Kidney capillary endothelial cell (primary cell): Measurements from ENCODE around the gene CD38.
A peak's percentile ranks its signal among the peaks of the same experiment; 100 is the strongest.
"Not testable (repeated sequence)": the region's sequence is repeated elsewhere in the genome, so short reads cannot be mapped to it uniquely, and the experiment has no call there.

Source experiments
- DNase-seq: peaks from one replicate; pipeline ENCODE4 v3.0.0-alpha.2; 2018; ENCODE audit warnings: low spot score

Gene CD38

DNA sequence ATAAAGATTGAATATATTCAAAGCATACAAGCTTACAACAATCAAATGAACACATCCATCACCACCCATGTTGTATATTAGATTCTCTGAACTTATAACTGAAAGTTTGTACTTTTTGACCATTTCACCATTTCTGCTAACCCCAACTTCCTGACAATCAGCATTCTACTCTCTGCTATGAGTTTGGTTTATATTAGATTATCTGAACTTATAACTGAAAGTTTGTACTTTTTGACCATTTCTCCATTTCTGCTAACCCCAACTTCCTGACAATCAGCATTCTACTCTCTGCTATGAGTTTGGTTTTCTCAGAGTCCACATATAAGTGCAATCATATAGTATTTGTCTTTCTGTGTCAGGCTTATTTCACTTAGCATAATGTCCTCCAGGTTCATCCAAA, 15.7 kb upstream of the CD38 start:
- DNase-seq = not testable (repeated sequence)

DNA sequence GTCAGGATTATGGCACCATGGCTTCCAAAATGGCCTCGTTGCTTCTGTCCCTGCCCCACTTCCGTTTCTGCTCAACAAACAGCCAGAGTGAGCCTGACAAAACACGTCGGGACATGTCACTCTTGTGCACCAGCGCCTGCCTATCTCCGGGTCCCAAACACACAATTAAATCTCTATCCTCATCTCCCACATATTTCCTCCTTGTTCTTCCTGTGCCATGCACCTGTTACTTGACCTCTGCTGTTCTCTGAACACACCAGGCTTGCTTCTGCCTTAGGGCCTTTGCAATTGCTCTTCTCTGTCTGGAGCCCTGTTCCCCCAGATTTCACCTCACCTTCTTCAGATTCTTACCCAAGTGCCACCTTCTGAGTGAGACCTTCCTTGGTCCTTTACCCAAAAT, 12.7 kb upstream of the CD38 start:
- no peak for DNase-seq

DNA sequence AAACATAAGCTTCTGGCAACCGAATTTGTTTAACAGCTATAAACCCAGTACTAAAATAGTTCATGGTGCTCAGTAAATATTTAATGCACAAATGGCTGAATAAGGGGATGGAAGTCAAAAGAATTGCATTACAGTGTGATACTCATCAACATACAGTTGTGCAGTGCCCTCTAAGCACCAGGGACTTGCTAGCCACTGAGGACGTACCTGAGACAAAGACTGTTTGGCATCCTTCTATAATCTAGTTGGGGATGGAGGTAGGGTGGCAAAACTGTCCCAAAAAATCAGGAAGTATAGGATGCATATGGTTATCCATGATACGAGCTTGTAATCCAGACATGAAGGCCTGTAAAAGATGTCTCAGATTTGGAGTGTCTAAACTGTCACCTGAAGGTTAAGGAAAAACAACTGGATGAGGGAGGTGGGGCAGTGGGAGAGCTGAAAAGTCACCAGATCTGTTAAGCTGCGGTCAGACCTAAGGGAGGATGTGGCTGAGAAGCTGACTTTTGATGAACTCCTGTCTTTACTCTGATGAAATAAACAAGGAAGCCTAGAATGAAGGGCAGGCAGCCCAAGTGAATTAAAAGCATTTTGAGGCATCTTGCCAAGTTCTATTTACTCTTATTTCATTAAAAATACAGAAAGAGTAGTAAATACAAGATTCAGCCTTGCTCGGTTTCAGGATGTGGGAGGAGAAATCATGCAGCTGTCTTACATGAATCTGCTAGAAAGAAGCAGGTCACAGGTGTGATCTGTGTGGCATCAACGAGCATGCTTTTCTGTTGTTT, 12.0 kb upstream of the CD38 start:
- no peak for DNase-seq

DNA sequence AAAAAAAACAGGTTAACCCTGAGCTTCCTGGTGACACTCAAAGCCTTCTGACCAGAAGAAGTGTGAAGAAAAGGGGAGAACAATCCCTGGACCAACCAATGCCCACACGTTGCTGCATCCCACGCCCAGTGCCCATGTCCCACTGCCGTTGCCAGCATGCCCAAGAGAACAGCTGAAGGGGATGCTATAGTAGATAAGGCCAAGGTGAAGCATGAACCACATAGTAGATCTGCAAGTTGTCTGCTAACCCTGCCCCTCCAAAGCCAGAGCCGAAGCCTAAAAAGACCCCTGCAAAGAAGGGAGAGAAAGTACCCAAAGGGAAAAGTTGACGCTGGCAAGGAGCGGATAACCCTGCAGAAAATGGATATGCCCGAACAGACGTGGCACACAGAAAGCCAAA, 11.3 kb upstream of the CD38 start:
- no peak for DNase-seq

DNA sequence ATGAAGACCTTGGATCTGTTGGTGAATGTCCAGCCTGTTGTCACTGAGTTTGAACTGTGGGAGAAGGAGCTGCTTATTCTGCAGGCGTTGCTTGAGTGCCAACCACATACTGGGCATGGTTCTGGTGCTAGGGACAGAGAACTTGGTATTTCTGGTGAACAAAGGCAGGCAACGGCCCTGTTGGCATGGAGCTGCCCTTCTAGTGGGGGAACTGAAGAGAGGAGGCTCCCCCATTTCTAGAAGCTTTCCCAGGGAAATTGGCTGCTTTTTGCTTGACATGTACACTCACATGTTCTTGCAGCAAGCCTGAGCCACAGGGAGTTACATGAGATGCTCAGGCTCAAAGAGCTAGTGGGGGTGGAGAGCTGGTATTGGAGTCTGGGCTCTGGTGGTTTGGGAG, 8.9 kb upstream of the CD38 start:
- no peak for DNase-seq

DNA sequence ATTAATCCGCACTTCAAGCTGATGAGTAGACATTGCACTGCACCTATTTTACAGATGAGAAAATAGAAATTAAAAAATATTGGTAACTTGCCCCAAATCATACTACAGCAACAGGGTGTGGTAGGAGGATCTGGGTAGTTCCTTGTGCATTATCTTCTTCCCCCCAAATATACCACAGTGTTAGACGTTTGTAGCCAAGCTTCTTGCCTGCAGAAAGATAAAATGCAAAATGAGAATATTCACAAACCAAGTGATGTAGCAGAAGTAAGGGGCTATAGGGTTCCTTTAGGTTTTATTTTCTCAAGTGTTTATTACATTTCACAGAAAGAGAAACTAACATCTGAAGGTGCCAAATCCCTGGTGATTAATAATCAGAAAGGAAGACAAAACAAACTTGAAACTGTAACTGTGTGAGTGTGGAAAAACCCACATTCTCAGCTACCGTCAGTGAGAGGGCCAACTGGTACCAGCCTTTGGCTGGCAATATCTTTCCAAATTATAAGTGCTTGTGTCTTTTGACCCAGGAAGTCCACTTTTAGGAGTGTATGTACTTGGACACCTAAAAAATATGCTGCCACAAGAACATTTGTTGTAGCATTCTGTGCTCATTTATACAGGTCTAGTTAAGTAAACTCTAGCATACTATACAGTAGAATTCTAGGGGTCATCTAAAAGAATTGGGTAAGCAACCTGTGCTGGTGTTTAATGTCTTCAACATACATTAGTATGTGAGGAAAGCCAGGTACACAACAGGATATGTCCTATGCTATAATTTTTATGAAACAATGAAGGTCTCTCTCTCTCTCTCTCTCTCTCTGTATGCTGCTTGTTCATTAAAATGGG, 6.7 kb upstream of the CD38 start:
- no peak for DNase-seq

DNA sequence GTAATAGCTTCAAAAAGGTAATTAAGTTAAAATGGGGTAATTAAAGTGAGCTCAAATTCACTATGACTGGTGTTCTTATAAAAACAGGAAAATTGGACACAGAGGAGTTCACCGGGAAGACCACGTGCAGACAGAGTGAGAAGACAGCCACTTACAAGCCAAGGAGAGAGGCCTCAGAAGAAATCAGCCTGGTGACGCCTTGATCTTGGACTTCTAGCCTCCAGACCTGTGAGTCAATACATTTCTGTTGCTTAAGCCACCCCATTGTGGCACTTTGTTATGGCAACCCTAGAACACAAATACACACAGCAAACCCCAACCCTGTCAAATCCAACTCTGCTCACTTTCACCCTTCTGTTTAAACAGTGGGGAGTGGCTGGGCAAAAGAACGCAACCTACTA, 4.1 kb upstream of the CD38 start:
- no peak for DNase-seq

DNA sequence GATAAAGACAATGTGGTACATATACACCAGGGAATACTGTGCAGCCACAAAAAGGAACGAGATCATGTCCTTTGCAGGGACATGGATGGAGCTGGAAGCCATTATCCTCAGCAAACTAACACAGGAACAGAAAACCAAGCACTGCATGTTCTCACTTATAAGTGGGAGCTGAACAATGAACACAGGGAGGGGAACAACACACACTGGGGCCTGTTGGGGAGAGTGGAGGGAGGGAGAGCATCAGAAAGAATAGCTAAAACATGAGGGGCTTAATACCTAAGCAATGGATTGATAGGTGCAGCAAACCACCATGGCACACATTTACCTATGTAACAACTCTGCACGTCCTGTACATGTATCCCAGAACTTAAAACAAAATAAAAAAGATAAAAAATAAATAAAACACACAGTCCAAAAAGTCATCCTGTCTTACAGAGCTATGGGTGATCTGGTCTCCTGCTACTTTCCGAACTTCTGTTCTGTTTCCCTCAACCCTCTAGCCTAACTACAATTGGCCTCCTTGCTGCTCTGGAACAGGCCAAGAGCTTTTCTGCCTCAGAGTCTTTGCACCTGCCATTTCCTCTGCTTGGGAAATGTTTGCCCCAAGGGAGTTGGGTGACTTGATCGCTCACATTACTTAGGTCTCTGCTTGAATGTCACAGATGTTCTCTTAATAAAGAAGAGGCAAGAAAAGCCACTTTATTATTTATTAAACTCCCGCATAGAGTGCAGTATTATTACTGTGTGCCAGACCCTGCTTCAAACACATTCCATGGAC, 1.1 kb upstream of the CD38 start:
- no peak for DNase-seq

DNA sequence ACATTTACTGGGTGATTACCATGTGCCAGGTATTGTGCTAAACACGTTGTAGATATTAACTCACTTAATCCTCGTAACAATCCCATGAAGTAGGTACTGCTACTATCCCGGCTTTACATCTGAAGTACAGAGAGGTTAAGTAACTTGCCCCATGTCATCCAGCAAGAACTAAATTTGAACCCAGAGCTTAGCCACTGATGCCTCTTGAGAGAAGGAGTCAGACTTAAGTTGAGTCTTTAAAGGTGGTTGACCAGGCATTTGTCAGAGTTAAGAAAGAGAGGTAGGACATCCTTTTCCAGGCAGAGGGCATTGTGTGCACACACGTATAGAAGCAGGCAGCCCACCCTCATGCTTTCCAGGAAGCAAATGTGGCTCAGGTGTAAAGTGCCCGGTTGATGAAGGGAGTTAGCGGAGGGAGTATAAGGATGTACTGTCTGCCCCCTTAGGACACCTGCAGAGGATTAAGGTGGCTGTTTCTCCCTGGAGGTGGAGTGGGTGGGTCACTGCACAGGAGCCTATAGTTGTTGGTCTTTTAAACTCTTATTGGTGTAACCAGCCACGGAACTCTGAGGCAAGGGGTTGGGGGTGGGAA, 335 bp upstream of the CD38 start:
- no peak for DNase-seq

DNA sequence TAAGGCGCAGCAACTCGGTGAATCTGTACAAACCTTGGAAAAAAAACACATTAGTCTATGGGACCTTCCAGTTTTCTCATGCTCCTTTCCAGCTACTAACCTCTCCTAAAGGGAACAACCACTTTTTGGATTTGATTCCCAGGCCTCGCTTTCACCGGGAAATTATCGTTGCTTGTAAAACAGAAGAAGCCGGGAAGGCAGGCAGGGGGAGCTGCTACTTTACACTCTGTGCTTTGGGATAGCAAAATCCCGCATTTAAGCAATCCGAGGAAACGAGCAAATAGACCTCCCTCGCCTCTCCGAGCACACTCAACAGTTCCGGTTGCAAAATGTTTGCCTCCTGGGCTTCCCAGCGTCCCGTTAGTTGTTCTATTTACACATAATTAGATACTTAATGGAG, 1.2 kb downstream of the CD38 start:
- peak; percentile 12 for DNase-seq

DNA sequence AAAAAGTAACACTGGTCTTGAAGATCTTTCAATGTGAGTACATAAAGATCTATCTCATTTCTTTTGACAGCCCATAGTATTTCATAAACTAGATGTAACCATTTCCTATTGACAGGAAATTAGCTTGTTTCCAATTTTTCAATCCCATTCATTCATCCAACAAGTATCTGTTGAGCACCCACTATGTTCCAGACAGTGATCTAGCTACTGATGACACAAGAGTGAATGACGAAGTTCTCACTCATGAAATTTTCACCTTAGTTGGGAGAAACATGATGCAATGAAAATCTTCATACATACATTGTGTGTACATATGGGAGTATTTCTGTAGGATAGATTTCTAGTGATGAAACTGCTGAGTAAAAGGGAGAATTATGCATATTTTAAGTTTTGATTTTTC, 1.7 kb downstream of the CD38 start:
- no peak for DNase-seq

DNA sequence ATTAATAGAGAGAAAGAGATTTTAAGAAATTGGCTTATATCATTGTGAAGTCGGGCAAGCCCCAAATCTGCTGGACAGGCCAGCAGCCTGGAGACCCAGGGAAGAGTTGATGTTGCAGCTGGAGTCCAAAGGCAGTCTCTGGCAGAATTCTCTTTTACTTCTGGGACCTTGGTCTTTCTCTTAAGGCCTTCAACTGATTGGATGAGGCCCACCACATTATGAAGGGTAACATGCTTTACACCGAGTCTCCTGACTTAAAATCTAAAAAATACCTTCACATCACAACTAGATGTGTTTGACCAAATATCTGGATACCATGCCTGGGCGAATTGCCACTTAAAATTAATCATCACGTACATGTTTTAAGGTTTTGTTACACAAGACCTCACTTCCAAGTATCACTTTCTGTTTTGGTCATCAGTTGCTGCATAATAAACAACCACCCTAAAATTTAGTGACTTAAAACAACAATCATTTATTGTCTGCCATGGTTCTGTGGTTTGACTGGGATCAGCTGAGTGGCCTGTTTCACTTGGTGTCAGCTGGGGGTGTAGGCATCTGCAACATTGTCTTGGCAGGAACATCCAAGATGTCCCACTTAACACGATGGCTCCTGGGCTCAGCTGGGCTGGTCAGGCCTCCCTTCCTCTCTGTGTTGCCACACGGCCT, 3.4 kb downstream of the CD38 start:
- DNase-seq = no peak

DNA sequence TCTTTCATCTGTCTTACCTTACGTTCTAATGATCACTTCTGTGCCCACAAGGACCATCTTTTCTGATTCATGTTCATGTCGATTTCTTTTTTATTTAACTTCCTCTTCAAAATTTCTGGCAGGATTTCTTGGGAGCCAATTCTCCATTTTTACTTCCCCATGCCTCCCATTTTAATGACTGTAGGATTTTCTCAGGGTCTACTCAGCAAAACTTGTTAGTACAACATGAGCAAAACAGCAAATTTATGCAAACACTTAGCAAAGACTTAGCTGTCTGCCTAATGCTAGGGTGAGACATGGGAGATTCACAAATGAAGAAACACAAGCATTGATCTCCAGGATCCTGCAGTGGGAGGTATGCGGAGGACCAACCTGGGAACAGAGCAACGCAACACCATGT, 5.5 kb downstream of the CD38 start:
- DNase-seq = no peak

DNA sequence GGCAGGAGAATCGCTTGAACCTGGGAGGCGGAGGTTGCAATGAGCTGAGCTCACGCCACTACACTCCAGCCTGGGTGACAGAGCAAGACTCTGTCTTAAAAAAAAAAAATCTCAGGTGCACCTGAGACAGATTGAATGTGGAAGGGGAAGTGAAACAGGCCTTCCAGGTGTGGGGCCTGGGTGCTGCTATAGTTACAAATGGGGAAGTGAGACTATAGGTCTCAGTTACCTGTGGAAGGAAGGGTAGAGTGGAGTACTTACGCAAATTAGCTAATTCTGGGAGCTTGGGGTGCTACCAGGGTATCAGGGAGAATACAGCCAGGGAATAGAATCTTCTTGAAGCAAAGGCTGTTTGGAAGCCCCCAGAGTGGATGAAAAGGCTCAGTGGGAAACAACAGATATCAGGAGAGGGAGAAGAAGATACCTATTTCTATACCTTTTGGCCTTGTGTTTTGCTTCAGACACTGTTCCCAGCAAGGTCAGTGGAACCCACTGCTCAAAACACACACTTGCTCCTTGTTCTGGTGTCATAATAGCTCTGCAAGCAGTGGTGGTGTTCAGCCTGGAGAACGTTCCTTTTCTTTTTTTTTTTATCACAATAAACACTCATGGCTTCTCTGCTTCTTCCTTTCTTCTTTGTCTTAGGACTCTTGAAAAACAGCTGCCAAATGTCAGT, 7.0 kb downstream of the CD38 start:
- no peak for DNase-seq

DNA sequence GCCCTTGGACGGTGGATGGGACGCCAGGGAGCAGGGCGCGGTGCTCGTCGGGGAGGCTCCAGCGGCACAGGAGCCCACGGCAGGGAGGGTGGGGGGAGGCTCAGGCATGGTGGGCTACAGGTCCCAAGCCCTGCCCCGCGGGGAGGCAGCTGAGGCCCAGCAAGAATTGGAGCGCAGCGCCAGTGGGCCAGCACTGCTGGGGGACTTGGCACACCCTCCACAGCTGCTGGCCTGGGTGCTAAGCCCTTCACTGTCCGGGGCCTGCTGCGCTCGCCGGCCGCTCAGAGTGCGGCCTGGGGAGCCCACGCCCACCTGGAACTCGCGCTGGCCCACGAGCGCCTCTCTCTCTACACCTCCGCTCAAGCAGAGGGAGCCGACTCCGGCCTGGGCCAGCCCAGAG, 8.6 kb downstream of the CD38 start:
- DNase-seq = no peak

DNA sequence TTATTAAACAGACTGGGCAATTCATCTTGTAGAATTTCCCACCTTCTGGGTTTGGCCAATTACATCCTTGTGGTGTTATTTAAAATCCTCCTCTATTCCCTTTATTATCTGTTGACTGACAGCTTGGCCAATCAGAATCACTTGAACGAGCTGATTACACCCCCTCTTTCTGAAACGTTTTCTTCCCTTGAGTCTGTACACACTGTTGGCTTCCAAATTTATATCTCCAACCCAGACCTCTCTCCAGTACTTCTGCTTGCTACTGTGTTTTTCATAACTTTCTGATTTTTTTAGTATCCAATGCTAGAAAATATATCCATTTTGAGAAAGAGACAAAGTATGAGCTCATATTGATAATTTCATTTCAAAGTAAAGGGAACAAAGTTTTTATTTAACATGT, 14.8 kb downstream of the CD38 start:
- DNase-seq = no peak

DNA sequence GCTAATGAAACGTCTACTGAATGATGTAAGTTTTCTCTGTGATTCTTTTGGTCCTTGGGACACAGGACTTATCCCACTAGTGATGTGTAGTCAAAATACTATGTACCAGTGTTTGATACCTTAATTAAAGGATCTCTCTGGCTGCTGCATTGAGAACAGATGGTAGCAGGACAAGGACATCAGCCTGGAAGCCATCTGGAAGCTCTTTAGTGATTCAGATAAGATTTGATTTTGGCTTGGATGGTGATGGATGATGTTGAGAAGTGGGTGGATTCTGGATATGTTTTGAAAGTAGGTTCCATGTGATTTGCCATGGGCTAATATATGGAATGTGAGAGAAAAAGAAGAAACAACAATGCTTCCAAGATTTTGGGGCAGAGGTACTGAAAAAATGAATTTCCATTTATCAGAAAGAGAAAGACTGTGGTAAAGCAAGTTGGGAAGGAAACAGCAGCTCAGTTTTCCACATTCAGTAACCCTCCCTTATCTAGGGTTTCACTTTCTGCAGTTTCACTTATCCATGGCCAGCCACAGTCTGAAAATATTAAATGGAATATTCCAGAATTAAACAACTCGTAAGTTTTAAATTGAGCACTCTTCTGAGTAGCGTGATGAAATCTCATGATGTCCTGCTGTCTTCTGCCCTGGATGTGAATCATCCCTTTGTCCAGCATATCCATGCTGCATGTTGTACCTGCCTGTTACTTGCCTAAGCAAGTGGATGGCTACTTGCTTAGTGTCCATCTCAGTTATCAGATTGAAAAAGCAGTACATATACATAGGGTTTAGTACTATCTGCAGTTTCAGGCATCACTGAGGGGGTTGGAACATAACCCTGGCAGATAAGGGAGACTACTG, 15.6 kb downstream of the CD38 start:
- no peak for DNase-seq

DNA sequence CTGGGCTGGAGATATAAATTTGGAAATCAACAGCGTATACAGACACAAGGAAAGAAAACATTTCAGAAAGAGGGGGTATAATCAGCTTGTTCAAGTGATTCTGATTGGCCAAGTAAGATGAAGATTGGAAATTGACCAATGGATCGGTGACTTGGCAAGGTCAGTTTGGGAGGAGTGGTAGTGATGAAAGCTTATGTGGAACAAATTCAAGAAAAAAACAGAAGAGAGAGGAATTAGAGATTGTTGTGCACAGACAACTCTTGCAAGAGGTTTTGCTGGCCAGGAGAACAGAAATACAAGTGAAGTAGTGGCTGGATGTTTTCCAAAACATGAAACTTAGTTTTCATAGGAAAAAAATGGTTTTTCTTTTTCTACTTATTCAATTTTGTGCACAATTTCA, 16.3 kb downstream of the CD38 start:
- no peak for DNase-seq

DNA sequence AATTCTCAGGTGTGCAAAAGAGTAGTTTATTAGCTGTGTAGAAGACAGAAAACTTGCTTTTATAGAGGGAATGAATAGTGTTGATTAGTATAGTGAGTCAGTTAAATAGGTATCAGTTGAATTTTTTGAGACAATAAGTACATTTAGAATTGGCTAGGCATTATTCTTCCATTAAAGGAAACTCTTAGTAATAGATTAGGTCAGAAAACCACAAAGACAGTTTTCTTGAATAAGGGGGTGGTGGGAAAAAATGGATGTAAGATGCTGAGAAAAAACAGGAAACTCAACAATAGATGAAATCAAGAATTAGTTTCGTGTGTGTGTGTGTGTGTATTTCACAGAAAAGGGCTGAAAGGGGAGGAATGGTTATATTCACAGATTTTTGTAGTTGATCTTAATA, 16.8 kb downstream of the CD38 start:
- DNase-seq = peak; percentile 21

DNA sequence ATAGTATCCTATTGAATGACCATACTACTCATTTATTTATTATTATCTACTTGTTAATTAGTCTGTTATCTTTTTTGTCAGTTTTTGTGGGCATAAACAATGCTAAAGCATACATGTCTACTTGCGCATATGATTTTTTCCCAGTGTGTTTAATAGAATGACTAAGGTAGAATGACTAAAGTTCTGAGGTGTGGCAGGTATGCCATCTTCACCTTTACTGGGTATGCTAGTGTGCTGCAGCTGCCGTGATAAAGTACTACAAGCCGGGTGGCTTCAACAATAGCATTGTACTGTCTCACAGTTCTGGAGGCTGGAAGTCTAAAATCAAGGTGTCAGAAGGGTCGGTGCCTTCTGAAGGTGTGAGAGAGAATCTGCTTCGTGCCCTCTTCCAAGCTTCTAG, 19.2 kb downstream of the CD38 start:
- no peak for DNase-seq
